ENCODE results near the gene DIPK1B.

GRCh38 chr9:136732444-136733178 is 20.2 kb downstream of the DIPK1B start:
- TF ChIP-seq POLR2AphosphoS5 (IDR thresholded peaks at IDR 0.05; ENCODE audit: low read depth, low read length): no peak
- no peak for TF ChIP-seq TAF1 (IDR thresholded peaks at IDR 0.05; ENCODE audit: borderline replicate concordance, low read depth, low read length)
- no peak for TF ChIP-seq POLR2A (IDR thresholded peaks at IDR 0.05; ENCODE audit: low read depth, low read length)
